Right lobe of liver (tissue), 6 donors: Measurements from ENCODE around the gene DAAM1. TPM values are rescaled to one million over a fixed set of nuclear protein-coding genes. Genes with fewer than 3 reads are reported as not detected.

Source experiments
- ATAC-seq, 4 donors: fragments of 200-7000 bp; cut with Tn5 transposase; one replicate each; pipeline ENCODE4 v1.9.1; 2020; ENCODE audit warnings: mild to moderate bottlenecking in 4 of 4, moderate library complexity in 4 of 4
- DNase-seq, 3 donors: peaks; one replicate each; pipeline ENCODE4 v3.0.0-alpha.2; 2020
- H3K27ac ChIP-seq, 3 donors: fragments of 200-600 bp; one replicate each; pipeline ENCODE4 v1.8.0; 2022
- H3K27me3 ChIP-seq, 2 donors: fragments of 200-600 bp; one replicate each; pipeline ENCODE4 v1.8.0; 2022
- H3K36me3 ChIP-seq, 4 donors: fragments of 200-600 bp; sonication (generic) in 1 of 4; one replicate each; pipeline versions ENCODE4 v1.5.1 to v1.8.0; 2017 to 2022; ENCODE audit warnings: control low read depth in 1 of 4
- H3K4me1 ChIP-seq, 4 donors: fragments of 200-600 bp; sonication (generic) in 1 of 4; one replicate each; pipeline versions ENCODE4 v1.5.1 to v1.8.0; 2017 to 2022; ENCODE audit warnings: control low read depth in 1 of 4
- H3K4me3 ChIP-seq, 3 donors: fragments of 200-600 bp; one replicate each; pipeline ENCODE4 v1.8.0; 2022
- H3K9me3 ChIP-seq, 4 donors: fragments of 200-600 bp; sonication (generic) in 1 of 4; one replicate each; pipeline versions ENCODE4 v1.5.1 to v1.8.0; 2017 to 2022; ENCODE audit warnings: control low read depth in 1 of 4
- POLR2A ChIP-seq: fragments of 450-650 bp; IDR thresholded peaks from one replicate; pipeline ENCODE4 v1.6.1; 2017; ENCODE audit warnings: antibody characterized with exemption, mild to moderate bottlenecking
- WGBS: methylation state at CpG from one replicate; pipeline ENCODE4 v1.1.6; 2018; ENCODE audit warnings: low coverage, low lambda C conversion rate; ENCODE audit not compliant: insufficient coverage; ENCODE audit errors: missing lambda C conversion rate; 5-methylcytosine and 5-hydroxymethylcytosine counted together
- intact Hi-C, 2 donors: fragments of 100-400 bp; cut with DNase I; formaldehyde crosslinking; loops; one replicate each; pipeline versions ENCODE4 v1.11.2 to v1.14.1; 2022
- total RNA-seq, 6 experiments: library from RNA; depleted of rRNA in 2 of 6; stranded (reverse); fragments of >200 nt in 2 of 6; fragmentation: NEBNext Ultra II Directional in 3 of 6; extraction: Animal tissue kit (Norgen Biotek cat#: 25700) in 3 of 6; gene quantifications; one replicate each; pipeline versions ENCODE4 v1.1.0 to v1.2.4, GENCODE V29; 2016 to 2023
- TF ChIP-seq, protein P1 (sequence below), 4 donors: fragments of 200-600 bp in 3 of 4; fragments of 450-650 bp in 1 of 4; IDR thresholded peaks; one replicate each; pipeline versions ENCODE4 v1.5.1 to v1.8.0; 2016 to 2022; ENCODE audit warnings: antibody characterized with exemption in 4 of 4, mild to moderate bottlenecking in 2 of 4
- donor health status: DM: no; HTN: yes; CAD: no.
- donor health status: DM: no; HTN: no; CAD: no.
- donor health status: DM: no; HTN: no; CAD: no.
- donor health status: DM: no; HTN: yes; CAD: no.
- donor health status: DM: no; HTN: yes; CAD: no.

DAAM1 gene
- total RNA-seq, 6 experiments from 2014 or later = 17.2 to 43.6 (median 25.3) TPM

GRCh38 chr14:59355091-59355490 is 166.6 kb downstream of the DAAM1 start:
- no peaks in the 10 kb centered on the region for H3K9me3 ChIP-seq
- 89% methylated on average over 3 of the region's 3 CpGs for WGBS
- TF ChIP-seq, protein P1, sequence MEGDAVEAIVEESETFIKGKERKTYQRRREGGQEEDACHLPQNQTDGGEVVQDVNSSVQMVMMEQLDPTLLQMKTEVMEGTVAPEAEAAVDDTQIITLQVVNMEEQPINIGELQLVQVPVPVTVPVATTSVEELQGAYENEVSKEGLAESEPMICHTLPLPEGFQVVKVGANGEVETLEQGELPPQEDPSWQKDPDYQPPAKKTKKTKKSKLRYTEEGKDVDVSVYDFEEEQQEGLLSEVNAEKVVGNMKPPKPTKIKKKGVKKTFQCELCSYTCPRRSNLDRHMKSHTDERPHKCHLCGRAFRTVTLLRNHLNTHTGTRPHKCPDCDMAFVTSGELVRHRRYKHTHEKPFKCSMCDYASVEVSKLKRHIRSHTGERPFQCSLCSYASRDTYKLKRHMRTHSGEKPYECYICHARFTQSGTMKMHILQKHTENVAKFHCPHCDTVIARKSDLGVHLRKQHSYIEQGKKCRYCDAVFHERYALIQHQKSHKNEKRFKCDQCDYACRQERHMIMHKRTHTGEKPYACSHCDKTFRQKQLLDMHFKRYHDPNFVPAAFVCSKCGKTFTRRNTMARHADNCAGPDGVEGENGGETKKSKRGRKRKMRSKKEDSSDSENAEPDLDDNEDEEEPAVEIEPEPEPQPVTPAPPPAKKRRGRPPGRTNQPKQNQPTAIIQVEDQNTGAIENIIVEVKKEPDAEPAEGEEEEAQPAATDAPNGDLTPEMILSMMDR (IDR thresholded peaks at IDR 0.05) = no peak
- TF ChIP-seq POLR2A = no peak
- ATAC-seq (no peak), DNase-seq (no peak)
- H3K4me3 ChIP-seq = no peak overlapping the region
- H3K27ac ChIP-seq = no peak overlapping the region
- H3K4me1 ChIP-seq = peaks cover 0 to 6% (median 0%) of the 10 kb centered on the region in 4 donors
- H3K36me3 ChIP-seq = peaks cover 0 to 32% (median 7%) of the 10 kb centered on the region in 4 donors
- H3K27me3 ChIP-seq = no peaks in the 10 kb centered on the region
- intact Hi-C loops = no loop called here

GRCh38 chr14:59356312-59356711 is 167.8 kb downstream of the DAAM1 start:
- H3K36me3 ChIP-seq = peaks cover 0 to 32% (median 5%) of the 10 kb centered on the region in 4 donors
- H3K4me3 ChIP-seq = no peak overlapping the region
- H3K27me3 ChIP-seq = no peaks in the 10 kb centered on the region
- ATAC-seq (no peak), DNase-seq (no peak)
- H3K4me1 ChIP-seq = peaks cover 0 to 6% (median 0%) of the 10 kb centered on the region in 4 donors
- TF ChIP-seq POLR2A = no peak
- TF ChIP-seq, protein P1 (IDR thresholded peaks at IDR 0.05) = no peak
- 82% methylated on average over 2 of the region's 2 CpGs for WGBS
- no peak overlapping the region for H3K27ac ChIP-seq
- H3K9me3 ChIP-seq = no peaks in the 10 kb centered on the region
- intact Hi-C loops = no loop called here

DNA sequence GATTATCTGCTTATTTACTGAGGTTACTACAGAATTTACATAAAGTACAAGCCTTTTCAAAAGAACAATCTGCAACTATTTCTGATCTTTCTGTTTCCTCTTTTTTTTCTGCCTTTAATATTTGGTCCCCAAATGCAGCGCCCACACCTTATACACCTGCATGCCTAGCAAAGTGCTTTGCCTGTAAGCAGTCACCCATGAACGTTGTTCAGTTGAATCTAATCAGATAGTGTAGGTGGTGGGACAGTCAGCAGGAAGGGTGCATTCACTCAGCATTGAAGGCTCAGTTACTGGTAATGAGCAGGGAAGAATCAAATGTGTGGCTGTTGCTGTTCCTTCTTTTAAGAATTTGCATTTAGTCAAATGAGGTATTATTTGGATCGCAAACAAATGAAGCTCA is 168.3 kb downstream of the DAAM1 start:
- no peaks in the 10 kb centered on the region for H3K27me3 ChIP-seq
- intact Hi-C loops = no loop called here
- H3K27ac ChIP-seq = no peak overlapping the region
- peaks cover 0 to 6% (median 0%) of the 10 kb centered on the region in 4 donors for H3K4me1 ChIP-seq
- H3K4me3 ChIP-seq = no peak overlapping the region
- peaks cover 0 to 32% (median 5%) of the 10 kb centered on the region in 4 donors for H3K36me3 ChIP-seq
- DNase-seq = no peak
- no peak for ATAC-seq
- no peak for TF ChIP-seq POLR2A
- WGBS = 84% methylated on average over 3 of the region's 3 CpGs
- no peaks in the 10 kb centered on the region for H3K9me3 ChIP-seq

DNA sequence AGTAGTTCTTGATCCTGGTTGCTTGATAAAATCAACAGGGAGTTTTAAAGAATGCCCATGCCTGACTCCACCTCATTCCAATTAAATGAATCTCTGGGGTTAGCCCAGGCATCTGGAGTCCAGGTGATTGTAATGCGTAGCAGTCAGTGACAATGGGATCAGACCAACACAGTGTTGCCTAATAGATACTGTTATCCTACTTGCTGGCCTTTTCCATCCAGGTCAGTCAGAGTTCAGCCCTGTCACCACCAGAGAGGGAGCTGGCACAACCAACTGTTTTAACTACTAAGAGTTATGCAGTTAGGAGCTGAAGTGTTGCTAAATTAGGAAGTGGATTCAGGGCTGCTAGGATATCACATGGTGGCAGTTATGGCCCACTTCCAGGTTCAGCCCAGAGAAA is 169.6 kb downstream of the DAAM1 start:
- intact Hi-C loops = no loop called here
- Histone ChIP-seq H3K4me3 (no peak overlapping the region), H3K27ac (peak overlapping the region in 1 of 3 donors; percentile 70), H3K27me3 (no peaks in the 10 kb centered on the region), H3K4me1 (peaks cover 0 to 6% (median 0%) of the 10 kb centered on the region in 4 donors), H3K9me3 (no peaks in the 10 kb centered on the region), H3K36me3 (peaks cover 0 to 30% (median 5%) of the 10 kb centered on the region in 4 donors)
- ATAC-seq (peak; percentile 93 to 97 (median 95)), DNase-seq (peak; percentile 56 to 66 (median 64))
- WGBS = 11% methylated on average over 1 of the region's 1 CpG
- no peak for TF ChIP-seq POLR2A
- TF ChIP-seq, protein P1 (IDR thresholded peaks at IDR 0.05) = no peak

- no CpG with 5 or more reads among the region's 1 CpG for WGBS
- no peak for TF ChIP-seq POLR2A
- TF ChIP-seq, protein P1 (IDR thresholded peaks at IDR 0.05) = no peak
- Histone ChIP-seq H3K27ac (peak overlapping the region in 1 of 3 donors; percentile 70), H3K4me3 (no peak overlapping the region), H3K36me3 (peaks cover 0 to 29% (median 5%) of the 10 kb centered on the region in 4 donors), H3K9me3 (no peaks in the 10 kb centered on the region), H3K4me1 (peaks cover 0 to 6% (median 0%) of the 10 kb centered on the region in 4 donors), H3K27me3 (no peaks in the 10 kb centered on the region)
- DNase-seq (no peak), ATAC-seq (no peak)
- intact Hi-C loops = no loop called here
These were observed 170.3 kb downstream of the DAAM1 start for GRCh38 chr14:59358784-59359183.
